DOHH2 (cell line): Measurements from ENCODE around the gene TRIM10.

ENCODE experiments used
- EZH2phosphoT487 ChIP-seq: fragments of 200-600 bp; sonication (generic); IDR thresholded peaks from 2 replicates; pipeline ENCODE4 v1.6.1; 2017; ENCODE audit warnings: borderline replicate concordance, mild to moderate bottlenecking, antibody characterized with exemption, low read length, moderate library complexity, mixed read lengths
- TF ChIP-seq, protein P1 (sequence below): fragments of 200-600 bp; sonication (generic); IDR thresholded peaks from one replicate; pipeline ENCODE4 v1.5.1; 2014; ENCODE audit warnings: antibody characterized with exemption, mild to moderate bottlenecking, low read depth, low read length; ENCODE audit not compliant: poor library complexity, severe bottlenecking

DNA sequence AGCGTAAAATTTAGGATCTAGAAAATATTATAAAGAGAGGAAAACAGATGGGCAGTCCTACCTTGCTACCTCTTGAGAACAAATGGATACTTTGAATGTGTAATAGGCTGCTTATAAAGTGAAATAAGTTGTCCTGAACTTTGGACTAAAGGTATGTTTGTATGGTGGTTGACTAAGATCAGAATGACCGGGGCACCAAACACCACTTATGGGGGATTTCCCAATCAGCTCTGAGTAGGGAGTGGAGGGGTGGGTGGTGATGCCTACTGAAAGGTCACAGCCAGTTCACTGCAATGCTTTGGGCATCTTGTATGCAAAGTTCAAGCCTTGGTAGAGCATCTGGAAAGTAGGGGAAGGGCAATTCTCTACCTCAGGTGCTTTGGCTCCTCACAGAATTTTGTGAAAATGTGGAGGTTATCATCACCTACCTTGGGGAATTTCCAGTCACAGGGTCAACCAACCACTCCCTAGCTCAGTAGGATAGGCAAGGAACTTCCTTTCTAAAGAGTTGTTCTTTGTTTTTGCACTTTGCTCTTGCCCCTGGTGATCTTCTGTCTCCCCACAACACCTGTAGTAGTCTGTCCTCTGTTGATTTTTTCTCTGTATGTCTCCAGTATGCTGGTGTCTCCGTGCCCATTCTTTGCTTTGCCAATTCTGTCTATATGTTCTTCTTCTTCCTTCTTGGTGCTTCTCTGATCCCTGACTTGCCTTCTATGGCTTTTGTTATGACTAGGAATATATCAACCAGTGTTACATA, 47.8 kb downstream of the TRIM10 start, which contains the start of gene TRIM31:
- no peak for TF ChIP-seq EZH2phosphoT487
- TF ChIP-seq, protein P1, sequence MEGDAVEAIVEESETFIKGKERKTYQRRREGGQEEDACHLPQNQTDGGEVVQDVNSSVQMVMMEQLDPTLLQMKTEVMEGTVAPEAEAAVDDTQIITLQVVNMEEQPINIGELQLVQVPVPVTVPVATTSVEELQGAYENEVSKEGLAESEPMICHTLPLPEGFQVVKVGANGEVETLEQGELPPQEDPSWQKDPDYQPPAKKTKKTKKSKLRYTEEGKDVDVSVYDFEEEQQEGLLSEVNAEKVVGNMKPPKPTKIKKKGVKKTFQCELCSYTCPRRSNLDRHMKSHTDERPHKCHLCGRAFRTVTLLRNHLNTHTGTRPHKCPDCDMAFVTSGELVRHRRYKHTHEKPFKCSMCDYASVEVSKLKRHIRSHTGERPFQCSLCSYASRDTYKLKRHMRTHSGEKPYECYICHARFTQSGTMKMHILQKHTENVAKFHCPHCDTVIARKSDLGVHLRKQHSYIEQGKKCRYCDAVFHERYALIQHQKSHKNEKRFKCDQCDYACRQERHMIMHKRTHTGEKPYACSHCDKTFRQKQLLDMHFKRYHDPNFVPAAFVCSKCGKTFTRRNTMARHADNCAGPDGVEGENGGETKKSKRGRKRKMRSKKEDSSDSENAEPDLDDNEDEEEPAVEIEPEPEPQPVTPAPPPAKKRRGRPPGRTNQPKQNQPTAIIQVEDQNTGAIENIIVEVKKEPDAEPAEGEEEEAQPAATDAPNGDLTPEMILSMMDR = no peak
